HG02943 (cell line): ENCODE results near the gene BAD.
"Not testable (repeated sequence)": the region's sequence is repeated elsewhere in the genome, so short reads cannot be mapped to it uniquely, and the experiment has no call there.

ENCODE experiments used
- ATAC-seq: cut with Tn5 transposase; IDR thresholded peaks from one replicate; pipeline ENCODE4 v1.9.1; 2021; ENCODE audit warnings: mild to moderate bottlenecking, low read depth, moderate library complexity; ENCODE audit not compliant: unreplicated experiment

Gene BAD

DNA sequence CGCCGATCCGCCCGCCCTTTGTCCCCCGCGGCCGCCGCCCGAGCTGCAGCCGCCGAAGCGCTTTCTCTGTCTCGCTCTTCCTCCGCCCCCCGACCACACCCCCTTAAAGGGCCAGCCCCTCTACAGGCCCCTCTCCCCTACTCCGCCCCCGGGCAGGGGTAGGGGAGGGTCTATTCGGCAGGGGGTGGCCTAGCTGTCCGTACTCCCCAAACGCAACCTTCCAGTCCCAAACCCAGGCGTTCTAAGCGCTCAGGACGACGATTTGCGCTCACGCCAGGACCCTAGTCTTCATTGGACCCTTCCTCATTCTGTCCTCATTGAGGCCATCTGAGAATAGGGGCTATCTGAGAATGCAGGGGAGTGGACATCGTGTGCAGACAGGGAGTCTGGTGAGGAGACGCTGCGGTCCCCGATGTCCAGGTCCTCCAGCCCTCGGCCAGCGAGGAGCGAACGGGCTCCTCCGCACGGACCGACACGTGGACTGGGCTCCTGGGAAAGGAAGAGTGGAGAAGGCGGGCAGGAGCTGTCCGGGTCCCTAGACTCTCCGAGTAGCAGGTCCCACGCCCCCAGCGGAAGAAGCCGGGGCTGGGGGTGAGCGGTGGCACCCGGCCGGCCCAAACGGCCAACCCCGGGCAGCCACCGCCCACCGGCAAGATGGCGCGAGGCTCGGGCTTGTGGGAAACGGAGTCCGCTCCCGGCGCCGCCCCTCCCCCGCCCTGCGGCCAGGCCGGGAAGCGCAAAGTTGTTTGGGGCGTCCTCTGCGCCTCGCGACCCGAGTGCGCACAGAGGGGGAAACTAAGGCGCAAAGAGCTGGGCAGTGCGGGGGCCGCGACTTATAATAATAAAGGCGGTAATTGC, 37.4 kb downstream of the BAD start, which contains the start of gene PPP1R14B:
PPP1R14B (minus strand) TSS at position 73 of the 858 bp plus-strand sequence. CDS start 270 bp downstream, outside the sequence.
- ATAC-seq: no peak

DNA sequence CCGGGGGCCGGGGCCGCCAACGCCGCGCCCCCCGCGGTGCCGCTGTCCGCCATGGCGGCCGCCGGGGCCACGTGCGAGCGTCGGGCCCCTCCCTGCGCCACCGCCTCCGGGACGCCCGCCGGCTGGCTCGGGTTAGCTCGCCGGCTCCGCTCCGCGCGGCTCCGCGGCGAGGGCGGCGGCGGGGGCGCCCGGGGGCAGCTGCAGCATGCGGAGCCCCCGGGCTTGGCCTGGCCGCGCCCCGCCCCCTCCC, 37.9 kb downstream of the BAD start:
- ATAC-seq: not testable (repeated sequence)

DNA sequence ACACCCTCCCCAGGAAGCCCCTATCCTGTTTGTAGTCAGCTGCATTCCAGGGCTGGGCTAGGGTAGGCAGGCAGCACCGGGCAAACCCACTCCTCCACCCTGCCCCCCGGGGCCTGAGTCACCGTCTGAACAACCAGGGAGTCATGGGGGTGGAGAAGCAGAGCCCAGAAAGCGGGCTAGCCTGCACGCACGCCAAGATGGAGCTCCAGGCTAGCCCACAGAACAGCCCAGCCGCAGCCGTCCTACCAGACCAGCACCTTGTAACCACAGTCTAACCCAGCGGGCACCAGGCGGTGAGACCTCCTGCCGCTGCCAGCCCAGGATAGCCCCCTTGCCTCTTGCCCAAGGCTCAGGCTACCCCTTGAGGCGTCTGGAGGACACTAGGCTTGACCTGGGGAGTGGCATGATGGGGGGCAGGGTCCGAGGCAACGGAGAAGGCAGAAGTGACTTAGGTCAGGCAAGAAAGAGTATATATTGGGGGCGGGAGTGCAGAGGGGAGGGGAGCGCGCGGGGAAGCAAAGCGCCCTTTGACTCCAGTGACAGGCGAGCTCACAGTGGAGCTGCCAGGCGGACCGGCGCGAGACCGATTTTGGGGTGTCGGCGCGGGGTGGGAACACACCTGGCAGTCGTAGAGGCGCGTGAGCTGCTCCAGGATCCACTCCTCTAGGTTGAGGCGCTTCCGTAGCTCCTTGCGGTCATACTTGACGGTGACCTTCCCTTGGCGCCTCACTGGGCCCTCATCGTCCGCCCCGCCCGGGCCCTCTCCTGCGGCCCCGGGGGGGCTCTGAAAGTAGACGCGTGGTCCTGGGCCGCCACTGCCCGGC, 38.5 kb downstream of the BAD start:
- ATAC-seq: no peak

DNA sequence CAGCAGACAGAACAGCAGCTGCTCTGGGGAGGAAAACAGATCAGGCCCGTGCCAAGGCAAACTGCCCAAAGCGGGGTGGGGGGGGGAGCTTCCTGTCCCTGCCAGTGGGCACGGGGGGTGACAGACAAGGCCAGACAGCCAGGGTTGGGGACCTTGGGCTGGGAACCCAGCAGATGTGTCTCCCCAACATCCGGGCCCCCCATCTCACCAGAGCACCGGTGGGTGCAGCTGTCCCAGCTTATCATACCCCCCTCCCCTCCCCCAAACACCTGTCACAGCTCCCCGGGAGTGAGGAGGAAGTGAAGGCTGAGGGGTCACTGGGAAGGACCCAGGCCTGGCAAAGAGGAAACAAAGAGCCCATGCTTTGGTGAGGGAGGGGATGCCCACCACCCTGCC, 39.1 kb downstream of the BAD start:
- no peak for ATAC-seq

DNA sequence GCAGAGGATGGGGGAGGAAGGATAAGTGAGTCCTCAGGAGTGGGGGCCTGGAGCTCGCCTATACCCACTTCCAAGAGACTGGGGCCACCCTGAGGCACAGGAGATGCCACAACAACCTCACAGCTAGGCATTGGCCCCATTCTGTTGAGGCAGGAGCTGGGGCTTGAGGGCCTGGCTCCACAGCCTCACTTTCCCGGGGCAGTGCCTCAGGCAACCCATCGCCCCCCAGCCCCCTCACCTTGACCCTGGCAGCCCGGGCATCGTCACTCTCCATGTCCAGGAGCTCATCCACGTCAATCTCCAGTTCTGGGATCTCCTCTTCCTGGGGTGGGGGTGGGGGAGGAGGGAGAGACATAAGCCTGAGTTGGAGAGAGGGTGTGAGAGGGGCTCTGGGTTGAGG, 39.5 kb downstream of the BAD start:
- ATAC-seq: no peak

DNA sequence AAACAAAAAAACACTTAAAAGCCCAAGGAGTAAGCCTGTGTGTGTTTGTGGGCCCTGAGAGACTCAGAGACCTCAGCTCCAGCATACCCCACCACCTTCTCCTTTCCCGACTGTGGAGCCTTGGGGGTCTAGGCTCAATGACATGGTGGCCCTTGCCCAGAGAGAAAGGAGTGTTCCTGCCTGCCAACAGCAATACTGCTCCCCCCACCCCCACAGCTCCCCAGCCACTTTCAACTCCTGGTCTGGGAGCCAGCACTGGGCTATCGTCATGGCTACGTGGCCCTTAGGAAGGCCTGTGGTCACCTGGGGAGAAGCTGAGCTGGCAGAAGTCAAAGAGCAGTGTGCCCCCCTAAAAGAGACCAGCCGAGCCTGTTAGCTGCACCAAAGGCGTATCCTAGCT, 40.4 kb downstream of the BAD start:
- ATAC-seq: no peak

DNA sequence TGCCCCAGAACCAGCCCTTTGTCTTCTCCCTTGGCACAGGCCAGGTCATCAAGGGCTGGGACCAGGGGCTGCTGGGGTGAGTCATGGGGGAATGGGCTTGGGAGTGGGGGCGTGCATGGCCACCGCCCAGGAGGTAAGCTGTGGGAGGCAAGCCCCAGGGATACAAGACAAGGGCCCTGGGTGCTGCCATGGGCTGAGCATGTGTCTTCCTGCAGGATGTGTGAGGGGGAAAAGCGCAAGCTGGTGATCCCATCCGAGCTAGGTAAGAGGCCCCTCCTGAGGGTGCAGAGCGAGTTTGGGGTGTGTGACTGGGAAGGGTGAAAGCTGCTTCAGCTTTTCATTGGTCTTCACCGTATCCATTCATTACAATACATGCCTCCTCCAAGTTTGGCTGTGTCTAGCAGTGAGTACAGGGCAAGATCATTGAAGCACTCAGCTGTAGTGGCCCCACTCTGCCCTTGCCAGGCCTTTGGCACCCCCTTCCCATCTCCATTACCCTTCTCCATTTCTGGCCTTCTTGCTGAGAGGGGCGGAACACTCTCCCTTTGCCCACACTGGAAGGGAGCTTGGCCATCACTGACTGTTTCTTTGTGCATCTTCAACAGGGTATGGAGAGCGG, 41.1 kb downstream of the BAD start:
- no peak for ATAC-seq

DNA sequence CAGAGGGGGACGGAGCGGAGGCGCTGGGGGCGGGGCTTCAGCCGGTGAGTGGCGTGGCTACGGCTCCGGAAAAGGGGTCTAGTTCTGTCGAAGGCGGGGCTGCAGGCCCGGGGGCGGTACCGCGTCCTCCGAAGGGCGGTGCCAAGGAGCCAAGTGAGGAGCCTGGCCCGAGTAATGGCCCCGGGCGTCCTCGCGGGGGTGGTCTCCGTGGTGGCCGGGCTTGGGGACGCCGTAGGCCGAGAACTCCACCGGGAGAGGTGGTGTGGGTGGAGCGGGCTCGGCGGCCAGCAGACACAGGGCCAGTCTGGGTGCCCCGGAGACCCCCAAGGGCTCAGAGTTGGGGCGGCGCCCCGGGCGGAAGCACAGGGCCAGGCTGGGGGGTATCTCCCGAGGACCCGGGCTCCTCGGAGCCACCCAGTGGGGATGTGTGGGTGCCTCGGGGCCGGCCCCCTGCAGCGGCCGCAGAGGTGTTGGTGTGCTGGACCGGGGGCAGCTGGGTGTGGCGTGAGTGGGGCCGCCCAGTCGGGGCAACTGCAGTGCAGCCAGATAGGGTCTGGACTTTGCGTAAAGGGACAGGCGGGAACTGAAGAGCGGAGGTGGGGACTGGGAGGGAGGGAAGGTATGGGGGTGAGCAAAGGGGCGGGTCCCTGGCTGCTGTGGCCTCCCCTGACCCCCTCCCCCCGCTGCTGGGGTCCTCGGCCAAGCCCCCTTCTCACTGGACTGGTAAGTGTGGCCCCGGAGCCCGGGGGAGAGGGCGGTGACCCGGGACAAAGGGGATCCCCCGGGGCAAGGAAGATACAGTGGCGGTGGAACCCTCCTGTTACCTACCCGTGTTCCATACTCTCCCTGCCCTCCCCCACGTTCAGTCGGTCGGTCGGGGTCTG, 42.7 kb downstream of the BAD start:
- ATAC-seq: peak; percentile 6

DNA sequence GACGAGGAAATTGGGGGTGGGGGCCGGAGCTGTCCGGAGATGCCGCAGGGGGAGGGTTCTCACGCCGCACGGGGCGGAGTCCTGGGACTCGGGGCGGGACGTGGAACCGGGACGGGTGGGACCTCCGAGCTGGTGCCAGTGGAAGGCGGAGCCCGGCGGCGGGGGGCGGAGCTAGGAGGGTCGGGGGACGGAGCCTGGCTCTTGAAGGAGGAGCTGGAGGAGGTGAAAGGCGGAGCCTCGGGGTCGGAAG, 43.3 kb downstream of the BAD start:
- peak; percentile 50 for ATAC-seq

DNA sequence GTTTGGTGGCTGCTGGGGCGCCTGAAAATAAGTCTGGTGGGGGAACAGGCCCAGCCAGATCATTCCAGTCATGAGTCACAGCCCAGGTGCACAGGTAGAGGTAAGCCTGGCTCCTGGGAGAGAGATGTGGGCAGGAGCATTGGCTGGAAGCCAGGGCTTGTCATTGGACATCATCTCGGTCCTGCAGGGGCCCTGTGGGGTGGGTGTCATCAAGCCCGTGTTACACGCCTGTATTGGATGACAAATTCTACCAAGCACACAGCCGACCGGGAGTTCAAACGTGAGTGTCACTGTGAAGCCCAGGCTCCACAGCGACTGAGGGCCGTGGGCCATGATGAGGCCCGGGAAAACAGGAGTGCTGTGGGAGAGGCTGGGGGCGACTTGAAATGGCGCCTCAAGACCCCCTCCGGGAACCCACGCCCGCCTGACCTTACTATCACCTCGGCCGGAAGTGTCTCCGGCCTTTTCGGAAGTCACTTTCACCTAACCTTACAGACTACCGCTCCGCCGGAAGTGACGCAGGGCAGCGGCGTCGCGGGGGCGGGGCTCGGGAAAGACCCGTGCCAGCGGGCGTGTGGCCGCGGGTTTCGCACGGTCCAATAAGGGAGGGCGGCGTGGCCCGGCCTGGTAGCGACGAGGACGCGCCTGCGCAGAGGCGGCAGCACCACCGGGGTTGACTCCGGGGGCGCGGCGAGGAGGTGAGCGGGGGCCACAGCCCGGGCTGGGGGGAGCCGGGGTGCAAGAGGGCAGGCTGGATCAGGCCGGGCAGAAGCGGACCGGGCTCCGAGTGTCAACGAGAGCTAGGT, 43.8 kb downstream of the BAD start, which contains the start of gene FKBP2:
FKBP2 (plus strand) TSS at position 661 of the 806 bp plus-strand sequence. CDS start 1,293 bp downstream, outside the sequence.
- ATAC-seq: peak; percentile 48

DNA sequence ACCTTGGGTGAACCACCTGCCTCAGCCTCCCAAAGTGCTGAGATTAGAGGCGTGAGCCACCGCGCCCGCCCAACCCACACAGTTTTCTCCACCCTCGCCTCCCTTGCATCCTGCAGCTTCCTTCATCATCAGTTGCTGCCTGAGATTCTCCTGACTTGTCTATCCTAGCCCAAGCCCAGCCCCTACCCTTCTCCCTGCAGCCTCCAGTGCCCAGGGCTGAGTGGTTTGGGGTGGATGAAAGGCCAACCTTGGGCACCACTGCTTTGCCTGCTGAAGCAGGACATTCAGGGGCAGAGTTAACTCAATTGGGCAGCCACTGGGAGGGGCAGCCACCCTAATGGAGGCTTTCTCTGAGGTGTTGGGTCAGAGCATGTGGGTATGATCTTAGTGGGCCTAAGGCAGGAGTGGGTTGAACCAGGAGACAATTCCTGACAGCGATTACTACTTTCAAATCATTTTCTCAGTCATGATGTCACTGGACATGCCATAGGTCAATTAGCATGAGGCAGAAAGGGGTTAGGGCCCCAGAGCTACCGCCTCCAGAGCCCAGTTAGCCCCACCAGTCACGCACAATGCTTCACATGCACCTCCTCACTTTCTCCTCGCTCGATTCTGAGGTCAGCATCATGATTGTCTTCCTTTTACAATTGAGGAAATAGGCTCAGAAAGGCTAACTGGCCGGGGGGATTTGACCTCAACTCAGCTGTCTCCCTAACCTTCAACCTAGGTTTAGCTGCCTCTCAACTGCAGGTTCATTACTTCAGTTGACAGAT, 44.6 kb downstream of the BAD start:
- ATAC-seq: no peak

DNA sequence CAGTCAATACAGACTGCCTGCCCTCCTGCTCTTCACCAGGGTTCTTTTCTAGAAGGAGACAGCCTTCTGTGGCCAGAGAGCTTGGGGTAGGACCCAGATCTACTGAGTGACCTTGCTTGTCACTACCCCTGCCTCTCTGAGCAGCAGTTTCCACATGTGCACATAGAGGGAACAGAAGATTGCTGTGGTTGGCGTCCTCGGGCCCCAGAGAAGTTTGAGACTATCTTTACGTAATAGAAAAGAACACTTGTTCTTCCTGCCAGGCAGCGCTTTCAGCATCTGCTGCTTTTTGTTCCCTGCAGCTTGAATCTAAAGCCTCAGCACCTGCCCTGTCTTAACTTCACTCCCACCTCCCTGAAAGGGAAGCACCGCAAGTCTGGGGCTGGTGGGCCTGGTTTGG, 45.5 kb downstream of the BAD start:
- ATAC-seq: no peak

DNA sequence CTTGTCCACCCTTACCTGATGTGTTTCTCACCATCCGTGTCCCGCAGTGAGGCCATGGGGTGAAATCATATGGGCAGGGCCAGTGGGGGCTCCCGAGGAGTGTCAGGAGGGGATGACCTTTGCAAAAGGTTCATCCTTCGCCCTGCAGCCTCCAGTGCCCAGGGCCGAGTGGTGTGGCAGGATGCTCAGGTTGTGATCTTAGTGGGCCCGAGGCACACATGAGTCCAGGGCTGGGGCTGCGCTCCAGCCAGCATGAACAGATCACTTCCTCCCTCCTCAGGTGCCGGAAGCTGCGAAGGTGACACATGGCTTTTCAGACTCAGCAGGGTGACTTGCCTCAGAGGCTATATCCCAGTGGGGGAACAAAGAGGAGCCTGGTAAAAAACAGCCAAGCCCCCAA, 46.4 kb downstream of the BAD start:
- no peak for ATAC-seq

DNA sequence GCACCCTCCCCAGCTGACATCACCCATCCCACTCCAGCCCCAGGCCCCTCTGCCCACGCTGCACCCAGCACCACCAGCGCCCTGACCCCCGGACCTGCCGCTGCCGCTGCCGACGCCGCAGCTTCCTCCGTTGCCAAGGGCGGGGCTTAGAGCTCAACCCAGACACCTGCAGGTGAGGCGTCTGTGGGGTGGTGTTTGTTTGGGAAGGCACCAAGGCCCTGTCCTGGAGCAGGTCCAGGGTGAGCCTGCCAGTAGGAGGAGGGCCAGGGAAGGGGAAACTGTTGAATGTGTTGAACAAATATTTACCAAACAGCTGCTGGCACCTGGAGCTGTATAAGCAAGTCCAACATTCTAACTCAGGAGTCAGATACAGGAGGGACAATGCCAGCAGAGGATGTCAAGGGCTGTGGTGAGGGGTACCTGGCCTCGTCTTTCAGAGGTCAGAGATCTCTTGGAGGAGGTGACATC, 46.9 kb downstream of the BAD start:
- ATAC-seq: no peak

DNA sequence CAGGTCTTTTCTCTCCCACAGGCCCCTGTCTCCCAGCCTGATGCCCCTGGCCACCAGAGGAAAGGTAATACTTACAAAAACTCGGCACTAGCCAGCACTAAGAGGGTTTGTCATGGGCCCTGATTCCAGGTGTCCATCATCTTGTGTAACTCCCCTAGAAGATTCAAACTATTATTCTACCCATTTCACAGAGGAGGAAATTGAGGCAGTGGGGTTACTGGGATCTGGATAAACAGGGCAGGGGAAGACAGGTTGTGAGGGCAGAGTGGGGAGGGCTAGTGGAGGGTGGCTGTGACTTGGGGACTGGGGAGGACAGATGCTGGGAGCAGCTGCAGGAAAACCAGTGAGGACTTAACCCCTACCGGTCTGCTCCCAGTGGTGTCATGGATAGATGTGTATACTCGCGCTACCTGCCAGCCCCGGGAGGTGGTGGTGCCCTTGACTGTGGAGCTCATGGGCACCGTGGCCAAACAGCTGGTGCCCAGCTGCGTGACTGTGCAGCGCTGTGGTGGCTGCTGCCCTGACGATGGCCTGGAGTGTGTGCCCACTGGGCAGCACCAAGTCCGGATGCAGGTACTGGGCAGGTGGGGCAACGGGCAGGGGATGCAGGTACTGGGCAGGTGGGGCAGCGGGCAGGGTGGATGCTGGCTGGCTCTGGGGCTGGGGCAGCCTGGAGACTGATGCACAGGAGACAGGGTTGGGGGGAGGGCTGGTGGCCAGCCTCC, 48.9 kb downstream of the BAD start:
- no peak for ATAC-seq

DNA sequence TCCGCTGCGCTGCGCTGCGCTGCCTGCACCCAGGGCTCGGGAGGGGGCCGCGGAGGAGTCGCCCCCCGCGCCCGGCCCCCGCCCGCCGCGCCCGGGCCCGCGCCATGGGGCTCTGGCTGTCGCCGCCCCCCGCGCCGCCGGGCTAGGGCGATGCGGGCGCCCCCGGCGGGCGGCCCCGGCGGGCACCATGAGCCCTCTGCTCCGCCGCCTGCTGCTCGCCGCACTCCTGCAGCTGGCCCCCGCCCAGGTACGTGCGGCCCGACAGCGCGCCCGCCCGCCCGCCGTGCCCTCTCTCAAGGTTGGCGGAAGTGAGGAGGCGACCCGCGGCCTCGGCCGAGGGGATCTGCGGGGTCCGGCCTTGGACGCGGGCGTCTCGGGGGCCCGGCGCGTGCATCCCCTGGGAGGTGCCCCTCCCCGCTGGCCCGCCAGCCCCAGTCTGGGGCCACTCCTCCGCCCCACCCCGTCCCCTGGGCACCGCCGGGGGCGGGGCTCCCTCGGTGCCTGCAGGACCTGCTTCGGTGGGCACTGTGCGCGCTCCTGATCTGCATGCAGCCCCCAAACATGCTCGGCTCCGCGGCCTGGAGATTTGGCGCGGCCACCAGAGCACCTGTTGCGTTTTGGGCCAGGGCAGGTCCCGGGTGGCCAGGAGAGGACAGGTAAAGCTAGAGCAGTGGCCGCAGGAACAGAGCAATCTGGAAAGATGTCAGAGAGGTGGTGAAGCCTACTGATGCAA, 49.7 kb downstream of the BAD start:
- no peak for ATAC-seq

DNA sequence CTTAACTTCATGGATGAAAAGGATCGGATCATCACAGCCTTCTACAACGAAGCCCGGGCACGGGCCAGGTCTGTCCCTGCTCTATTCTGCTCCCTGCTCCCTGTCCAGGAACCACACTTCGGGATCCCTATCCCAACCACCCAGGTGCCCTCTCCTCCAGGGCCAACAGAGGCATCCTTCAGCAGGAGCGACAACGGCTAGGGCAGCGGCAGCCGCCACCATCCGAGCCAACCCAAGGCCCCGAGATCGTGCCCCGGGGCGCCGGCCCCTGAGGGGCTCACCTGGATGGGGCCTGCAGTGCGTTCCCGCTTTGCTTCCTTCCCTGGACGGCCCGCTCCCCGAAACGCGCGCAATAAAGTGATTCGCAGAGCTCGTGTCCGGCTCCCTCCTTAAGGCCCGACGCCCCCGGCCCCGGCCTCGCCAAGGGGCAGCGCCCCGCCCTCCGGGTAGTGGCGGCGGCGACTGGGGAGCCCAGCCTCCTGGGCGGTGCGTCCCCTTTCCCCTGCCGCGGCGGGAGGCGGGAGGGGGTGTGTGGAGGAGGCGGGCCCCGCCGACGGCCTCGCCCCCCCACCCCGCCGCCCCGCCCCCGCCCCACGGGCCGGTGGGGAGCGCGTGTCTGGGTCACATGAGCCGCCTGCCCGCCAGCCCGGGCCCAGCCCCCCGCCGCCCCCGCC, 50.4 kb downstream of the BAD start, which contains the start of gene VEGFB:
VEGFB (plus strand) TSS at position 672 of the 674 bp plus-strand sequence. CDS start 250 bp downstream, outside the sequence.
- ATAC-seq: no peak
